WERI-Rb-1 (cell line): Measurements from ENCODE around the gene FBXO36.

ENCODE experiments used
- DNase-seq: peaks from one replicate; pipeline ENCODE4 v3.0.0-alpha.2; 2020
- H3K27ac ChIP-seq: fragments of 250-450 bp; sonication (Bioruptor Pico); 2 replicates; pipeline ENCODE4 v1.5.1; 2020; ENCODE audit warnings: mild to moderate bottlenecking, moderate library complexity
- H3K27me3 ChIP-seq: fragments of 250-450 bp; sonication (Bioruptor Pico); 2 replicates; pipeline ENCODE4 v1.5.1; 2021; ENCODE audit warnings: mild to moderate bottlenecking, low read depth, moderate library complexity; ENCODE audit not compliant: insufficient read depth, severe bottlenecking
- H3K36me3 ChIP-seq: fragments of 250-450 bp; sonication (Bioruptor Pico); 2 replicates; pipeline ENCODE4 v1.5.1; 2020; ENCODE audit warnings: mild to moderate bottlenecking, moderate library complexity
- H3K4me3 ChIP-seq: 2 replicates; pipeline ENCODE4 v1.5.1; 2011; ENCODE audit warnings: low read depth, mild to moderate bottlenecking, control low read depth, low read length
- H3K9me3 ChIP-seq: fragments of 250-450 bp; sonication (Bioruptor Pico); 2 replicates; pipeline ENCODE4 v1.5.1; 2021; ENCODE audit warnings: mild to moderate bottlenecking, moderate library complexity; ENCODE audit not compliant: severe bottlenecking
- CTCF ChIP-seq: IDR thresholded peaks from 2 replicates; pipeline ENCODE4 v1.5.1; 2011; ENCODE audit warnings: low read depth, mild to moderate bottlenecking, control low read depth, inconsistent platforms, low read length

The FBXO36 gene

GRCh38 chr2:229969921-229970320 lies 47.6 kb downstream of the FBXO36 start:
- H3K27me3 ChIP-seq: no peaks in the 10 kb centered on the region
- H3K4me3 ChIP-seq: no peak overlapping the region
- DNase-seq: no peak
- no peaks in the 10 kb centered on the region for H3K36me3 ChIP-seq
- no peaks in the 10 kb centered on the region for H3K9me3 ChIP-seq
- no peak for TF ChIP-seq CTCF
- no peak overlapping the region for H3K27ac ChIP-seq

GRCh38 chr2:229970406-229970805 lies 48.1 kb downstream of the FBXO36 start:
- DNase-seq: no peak
- H3K4me3 ChIP-seq: no peak overlapping the region
- no peak for TF ChIP-seq CTCF

GRCh38 chr2:229971298-229971790 lies 49.0 kb downstream of the FBXO36 start:
- Histone ChIP-seq H3K36me3 (no peaks in the 10 kb centered on the region), H3K4me3 (no peak overlapping the region), H3K27ac (no peak overlapping the region), H3K9me3 (no peaks in the 10 kb centered on the region), H3K27me3 (no peaks in the 10 kb centered on the region)
- no peak for TF ChIP-seq CTCF
- DNase-seq: no peak

More at GRCh38 chr2:229970406-229970805, 48.1 kb downstream of the FBXO36 start:
- Histone ChIP-seq H3K36me3 (no peaks in the 10 kb centered on the region), H3K9me3 (no peaks in the 10 kb centered on the region), H3K27ac (no peak overlapping the region), H3K27me3 (no peaks in the 10 kb centered on the region)

GRCh38 chr2:229974266-229974665 lies 52.0 kb downstream of the FBXO36 start:
- no peak overlapping the region for H3K27ac ChIP-seq
- H3K4me3 ChIP-seq: no peak overlapping the region
- no peaks in the 10 kb centered on the region for H3K9me3 ChIP-seq
- H3K36me3 ChIP-seq: no peaks in the 10 kb centered on the region
- DNase-seq: no peak
- H3K27me3 ChIP-seq: no peaks in the 10 kb centered on the region
- no peak for TF ChIP-seq CTCF

- no peaks in the 10 kb centered on the region for H3K27me3 ChIP-seq
- H3K27ac ChIP-seq: no peak overlapping the region
- no peaks in the 10 kb centered on the region for H3K9me3 ChIP-seq
- no peak overlapping the region for H3K4me3 ChIP-seq
- no peak for TF ChIP-seq CTCF
- no peaks in the 10 kb centered on the region for H3K36me3 ChIP-seq
- no peak for DNase-seq
These were observed 58.3 kb downstream of the FBXO36 start for GRCh38 chr2:229980431-229981184.

- no peak for TF ChIP-seq CTCF
- no peaks in the 10 kb centered on the region for H3K36me3 ChIP-seq
- H3K27ac ChIP-seq: no peak overlapping the region
- DNase-seq: no peak
- no peak overlapping the region for H3K4me3 ChIP-seq
- no peaks in the 10 kb centered on the region for H3K9me3 ChIP-seq
- no peaks in the 10 kb centered on the region for H3K27me3 ChIP-seq
These were observed 70.9 kb downstream of the FBXO36 start for GRCh38 chr2:229993236-229993635.
